Pulmonary artery endothelial cell (primary cell): Measurements from ENCODE around the gene PRKAR1B. TPM values are rescaled to one million over a fixed set of nuclear protein-coding genes. Genes with fewer than 3 reads are reported as not detected.
"Not testable (repeated sequence)": the region's sequence is repeated elsewhere in the genome, so short reads cannot be mapped to it uniquely, and the experiment has no call there.

Experiments
- DNase-seq: peaks from one replicate; pipeline ENCODE4 v3.0.0-alpha.2; 2011; ENCODE audit warnings: low read depth, low spot score
- total RNA-seq: library from RNA; depleted of rRNA; stranded (reverse); fragments of >200 nt; gene quantifications from 2 replicates; pipeline ENCODE4 v1.2.3, GENCODE V29; 2014

Gene PRKAR1B
- total RNA-seq, 1 donor from 2014 or later, result 24.5 TPM

DNA sequence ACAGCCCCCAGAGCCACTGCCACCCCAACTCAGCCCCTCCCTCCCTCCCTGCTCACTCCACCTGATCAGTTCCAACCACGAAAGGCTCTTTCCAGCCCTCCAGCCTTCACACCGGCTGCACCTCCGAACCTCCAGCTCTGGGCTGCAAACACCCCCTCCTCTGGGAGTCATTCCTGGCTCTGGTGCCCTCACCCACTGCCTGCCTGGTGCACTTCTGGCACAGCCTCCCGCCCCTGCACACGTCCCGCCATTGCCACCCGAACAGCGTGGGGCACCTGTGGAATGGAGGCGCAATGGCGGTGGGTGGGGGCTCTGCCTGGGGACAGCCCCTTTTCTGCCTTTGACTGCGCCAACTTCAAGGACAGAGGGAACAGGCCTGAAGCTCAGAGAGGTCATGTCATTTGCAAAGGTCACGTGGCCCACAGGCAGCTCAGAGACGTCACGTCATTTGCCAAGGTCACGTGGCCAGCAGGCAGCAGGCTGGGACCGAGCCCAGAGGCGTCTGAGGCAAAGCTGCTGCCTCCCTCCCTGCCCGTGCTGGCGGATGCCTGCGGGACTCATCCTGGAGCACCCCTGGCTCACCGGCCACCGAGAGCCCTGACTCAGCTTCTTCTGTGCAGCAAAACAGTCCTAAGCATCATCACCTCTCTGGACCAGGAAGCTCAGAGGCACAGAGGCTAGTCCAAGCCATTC is 76.6 kb downstream of the PRKAR1B start:
- no peak for DNase-seq

DNA sequence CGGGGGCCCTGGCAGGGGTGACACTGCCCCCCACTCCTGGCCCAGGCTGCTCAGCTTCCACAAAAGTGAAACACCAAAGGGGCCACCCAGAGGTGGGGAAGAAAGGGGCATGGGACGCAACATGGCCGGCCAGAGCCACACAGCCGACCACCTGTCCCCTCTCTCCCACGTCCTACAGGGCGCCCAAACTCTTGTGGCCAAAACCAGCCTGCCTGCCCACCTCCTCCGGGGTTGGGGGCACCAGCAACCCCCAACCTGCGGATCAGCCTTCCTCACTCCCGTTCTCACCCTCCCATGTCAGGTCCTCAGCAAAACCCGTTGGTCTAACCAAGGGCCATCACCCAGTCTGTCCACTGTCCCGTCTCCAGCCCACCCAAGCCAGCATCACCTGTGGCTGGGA is 80.1 kb downstream of the PRKAR1B start:
- DNase-seq, result no peak

DNA sequence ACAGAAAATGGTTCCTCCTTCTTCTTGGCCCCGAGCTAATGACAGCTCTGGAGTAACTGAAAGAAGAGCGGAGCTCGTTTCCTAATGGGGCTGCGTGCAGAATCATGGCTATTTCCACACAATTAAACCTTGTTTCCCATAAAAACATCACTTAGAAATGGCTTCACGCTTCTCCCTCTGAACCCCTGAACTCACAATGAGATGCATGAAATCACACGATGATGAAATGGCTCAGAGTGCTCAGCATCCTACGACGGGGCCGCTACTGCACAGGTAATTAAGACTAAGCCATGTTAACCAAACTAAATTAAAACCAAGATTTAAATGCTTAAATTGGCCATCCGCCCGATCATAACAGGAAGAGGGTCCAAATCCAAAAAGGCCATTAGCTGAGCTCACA is 80.6 kb downstream of the PRKAR1B start:
- no peak for DNase-seq

DNA sequence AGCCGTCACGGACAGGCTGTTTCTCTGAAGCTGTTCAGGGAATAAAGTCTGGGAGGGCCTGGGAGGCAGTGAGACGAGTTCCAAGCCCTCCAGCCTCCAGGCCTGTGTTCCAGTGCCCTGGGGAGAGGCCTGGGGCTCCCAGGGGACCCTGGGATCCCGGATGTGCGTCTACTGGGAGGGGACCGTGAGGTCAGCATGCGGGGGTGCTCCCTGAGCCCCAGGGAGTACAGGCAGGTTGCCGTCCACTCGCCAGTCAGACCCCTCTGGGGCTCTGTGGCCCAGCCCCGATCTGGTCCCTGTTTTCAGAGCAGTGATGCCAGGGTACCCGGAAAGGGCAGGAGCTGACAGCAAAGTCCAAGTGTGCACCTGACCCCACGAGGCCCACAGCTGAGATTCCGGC is 81.5 kb downstream of the PRKAR1B start:
- DNase-seq, result no peak

DNA sequence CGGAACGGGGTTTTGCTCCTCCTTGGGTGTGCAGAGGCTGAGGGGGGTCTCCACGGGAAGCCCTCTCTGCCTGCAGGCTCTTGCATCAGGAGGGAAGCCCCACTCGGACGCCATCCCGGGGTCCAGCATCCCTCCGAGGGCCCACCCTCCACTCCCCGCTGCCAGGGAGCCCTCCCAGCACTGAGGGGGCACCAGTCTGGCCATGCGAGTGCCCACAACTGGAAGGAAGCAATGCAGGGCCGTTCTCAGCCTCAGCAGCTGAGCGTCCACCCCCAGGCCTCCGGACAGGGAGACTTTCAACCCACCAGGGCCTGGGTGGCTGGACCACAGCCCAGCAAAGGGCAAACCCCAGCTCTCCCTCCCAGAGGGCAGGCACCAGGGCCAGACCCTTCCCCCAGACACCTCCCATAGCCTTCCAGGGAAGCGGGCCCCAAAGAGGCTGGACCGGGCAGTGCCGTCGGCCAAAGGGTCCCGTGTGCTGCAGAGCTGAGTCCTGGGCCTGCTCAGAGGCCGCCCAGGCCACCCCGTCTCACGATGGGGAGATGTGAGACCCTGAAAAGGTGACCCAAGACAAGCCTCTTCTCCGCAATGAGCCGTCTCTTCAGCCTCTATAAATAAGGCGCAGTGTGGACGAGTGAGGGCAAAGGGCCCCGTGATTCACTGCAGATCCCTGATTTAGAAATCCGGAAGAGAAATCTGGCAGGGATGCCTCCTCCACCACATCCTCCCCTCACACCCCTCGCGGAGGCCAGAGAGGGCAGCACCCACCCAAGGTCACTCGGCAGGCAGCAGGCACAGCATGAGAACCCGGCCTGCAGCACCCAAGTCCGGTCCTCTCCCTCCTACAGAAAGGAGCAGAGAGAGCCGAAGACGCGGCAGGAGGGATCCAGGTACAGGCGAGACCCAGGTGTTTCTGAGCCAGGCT is 82.4 kb downstream of the PRKAR1B start:
- no peak for DNase-seq

DNA sequence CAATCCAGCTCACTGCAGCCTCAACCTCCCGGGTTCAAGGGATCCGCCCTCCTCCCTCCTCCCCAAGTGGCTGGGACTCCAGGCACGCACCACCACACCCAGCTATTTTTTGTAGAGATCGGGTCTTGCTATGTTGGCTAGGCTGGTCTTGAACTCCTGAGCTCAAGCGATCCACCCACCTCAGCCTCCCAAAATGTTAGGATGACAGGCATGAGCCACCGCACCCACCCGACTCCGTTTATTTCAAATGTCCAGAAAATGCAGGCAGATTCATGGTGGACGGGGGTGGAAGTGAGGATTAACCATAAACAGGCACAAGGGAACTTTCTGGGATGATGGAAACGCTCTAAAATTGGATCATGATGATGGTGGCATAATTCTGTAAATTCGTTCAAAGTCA is 85.1 kb downstream of the PRKAR1B start:
- DNase-seq, result no peak

DNA sequence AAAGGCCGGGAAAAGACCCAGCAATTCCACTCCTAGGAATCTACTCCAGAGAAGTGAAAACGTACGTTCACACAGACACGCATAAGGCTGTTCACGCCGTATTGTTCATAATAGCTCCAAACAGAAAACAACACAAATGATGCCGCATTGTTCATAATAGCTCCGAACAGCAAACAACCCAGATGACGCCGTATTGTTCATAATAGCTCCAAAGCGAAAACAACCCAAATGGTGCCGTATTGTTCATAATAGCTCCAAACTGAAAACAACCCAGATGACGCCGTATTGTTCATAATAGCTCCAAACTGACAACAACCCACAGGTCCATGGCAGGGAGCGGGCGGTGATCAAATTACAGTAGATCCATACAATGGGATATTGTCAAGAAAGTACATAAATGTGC is 85.8 kb downstream of the PRKAR1B start:
- DNase-seq, result no peak

DNA sequence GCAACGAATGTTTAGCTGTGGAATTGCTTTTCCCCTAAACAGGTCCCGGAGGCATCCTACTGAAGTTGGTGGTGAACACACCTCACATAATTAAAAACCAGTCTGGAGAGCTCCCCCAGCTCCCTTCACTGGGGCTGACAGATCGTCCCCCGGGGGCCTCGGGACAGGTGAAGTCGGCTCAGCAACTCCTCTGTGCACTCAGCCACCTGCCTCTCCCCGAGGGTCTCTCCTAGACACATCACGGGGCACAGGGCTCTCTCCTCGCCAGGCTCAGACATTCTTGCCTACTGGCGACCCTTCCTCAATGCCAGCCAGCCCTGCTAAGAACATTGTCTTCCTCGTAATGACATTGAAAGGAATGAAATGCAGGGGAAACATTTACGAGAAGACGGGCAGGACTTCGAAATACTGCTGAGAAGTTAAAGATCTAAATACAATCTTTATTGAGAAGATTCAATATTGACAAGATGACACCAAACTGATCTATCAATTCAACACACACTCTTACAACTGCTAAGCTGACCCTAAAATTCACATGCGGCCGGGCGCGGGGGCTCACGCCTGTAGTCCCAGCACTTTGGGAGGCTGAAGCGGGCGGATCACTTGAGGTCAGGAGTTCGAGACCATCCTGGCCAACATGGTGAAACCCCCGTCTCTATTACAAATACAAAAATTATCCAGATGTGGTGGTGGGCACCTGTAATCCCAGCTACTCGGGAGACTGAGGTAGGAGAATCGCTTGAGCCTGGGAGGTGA is 88.6 kb downstream of the PRKAR1B start:
- DNase-seq, result no peak

DNA sequence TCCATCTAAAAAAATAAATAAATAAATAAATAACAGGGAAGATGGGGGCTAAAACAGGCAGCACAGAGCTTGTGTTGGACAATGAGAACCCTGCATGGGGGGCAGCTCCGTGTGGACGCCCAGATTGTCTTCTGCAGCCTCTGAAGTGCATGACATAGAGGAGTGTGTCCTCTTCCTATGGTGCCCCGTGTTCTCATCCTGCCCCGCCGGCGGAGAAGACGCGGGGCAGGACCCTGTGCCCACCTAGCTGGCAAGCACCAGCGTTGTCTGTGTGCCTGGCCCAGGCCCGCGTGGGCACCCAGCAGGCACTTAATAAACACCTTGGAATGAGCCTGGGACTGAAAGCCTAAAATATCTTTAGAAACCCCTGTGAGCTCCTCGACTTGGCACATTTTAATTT is 89.3 kb downstream of the PRKAR1B start:
- DNase-seq, result no peak

DNA sequence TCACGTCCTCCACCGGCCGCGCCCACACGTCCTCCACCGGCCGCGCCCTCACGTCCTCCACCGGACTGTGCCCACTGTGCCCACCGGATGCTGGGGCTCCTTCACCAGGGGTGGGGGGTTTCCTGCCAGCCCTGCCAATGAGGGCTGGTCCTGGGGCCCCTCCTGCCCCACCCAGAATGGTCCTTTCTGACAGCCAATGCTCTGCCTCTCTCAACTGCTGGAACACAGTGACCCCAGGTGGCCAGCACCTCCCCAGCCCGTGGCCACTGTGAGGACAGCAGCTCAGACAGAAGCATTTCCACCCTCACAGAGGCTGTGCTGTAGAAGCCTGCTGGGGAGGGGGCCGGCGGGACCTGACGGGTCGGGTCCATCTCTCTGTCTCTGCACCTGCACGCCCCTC is 90.7 kb downstream of the PRKAR1B start:
- no peak for DNase-seq

DNA sequence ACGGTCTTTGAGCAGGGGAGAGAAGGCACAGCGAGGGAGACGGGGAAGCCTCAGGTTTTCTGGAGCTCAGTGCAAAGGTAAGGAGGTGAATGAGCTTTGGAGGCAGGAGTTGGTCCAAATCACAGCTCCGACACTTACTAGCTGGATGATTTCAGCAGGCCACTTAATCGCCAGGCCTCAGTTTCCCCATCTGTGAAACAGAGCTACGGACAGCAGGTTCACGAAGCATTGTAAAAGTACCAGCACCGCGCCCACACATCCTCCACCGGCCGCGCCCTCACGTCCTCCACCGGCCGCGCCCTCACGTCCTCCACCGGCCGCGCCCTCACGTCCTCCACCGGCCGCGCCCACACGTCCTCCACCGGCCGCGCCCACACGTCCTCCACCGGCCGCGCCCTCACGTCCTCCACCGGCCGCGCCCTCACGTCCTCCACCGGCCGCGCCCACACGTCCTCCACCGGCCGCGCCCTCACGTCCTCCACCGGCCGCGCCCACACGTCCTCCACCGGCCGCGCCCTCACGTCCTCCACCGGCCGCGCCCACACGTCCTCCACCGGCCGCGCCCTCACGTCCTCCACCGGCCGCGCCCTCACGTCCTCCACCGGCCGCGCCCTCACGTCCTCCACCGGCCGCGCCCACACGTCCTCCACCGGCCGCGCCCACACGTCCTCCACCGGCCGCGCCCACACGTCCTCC is 91.2 kb downstream of the PRKAR1B start:
- DNase-seq, result not testable (repeated sequence)

DNA sequence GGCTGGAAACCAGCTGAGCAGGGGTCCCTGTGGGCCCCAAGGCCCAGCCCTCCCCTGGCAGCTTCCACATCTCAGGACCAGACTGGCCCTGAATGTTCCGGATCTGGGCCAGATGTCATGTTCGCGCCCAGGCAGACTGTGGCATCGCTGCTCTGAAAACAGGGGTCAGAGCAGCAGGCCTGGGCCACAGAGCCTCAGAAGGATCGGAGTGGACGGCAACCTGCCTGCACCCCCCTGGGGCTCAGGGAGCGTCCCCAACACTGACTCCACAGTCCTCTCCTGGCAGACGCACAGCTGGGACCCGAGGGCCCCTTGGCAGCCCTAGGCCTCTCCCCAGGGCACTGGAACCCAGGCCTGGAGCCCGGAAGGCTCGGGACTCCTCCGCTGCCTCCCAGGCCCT is 91.9 kb downstream of the PRKAR1B start:
- DNase-seq, result no peak

DNA sequence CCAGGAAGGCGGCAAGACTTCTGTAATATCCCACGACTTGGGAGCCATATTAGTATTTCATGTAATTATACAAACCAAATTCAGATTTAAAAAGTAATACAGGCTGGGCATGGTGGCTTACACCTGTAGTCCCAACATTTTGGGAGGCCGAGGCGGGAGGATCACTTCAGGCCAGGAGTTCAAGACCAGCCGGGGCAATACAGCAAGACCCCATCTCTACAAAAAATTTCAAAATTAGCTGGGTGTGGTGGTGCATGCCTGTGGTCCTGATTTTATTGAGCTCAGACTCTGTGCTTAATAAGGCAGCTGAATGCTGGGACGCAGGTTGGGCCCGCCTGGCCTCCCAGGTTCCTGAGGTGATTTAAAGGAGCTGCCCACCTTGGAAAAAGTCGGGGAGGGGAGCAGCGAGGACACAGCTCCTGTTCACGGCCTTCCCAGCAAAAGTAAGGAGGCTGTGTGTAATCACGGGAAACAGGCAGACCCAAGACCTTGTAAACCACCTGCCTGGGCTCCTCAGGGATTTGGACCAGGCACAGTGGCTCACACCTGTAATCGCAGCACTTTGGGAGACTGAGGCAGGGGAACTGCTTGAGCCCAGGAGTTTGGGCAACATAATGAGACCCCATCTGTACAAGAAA is 93.6 kb downstream of the PRKAR1B start:
- DNase-seq, result no peak

DNA sequence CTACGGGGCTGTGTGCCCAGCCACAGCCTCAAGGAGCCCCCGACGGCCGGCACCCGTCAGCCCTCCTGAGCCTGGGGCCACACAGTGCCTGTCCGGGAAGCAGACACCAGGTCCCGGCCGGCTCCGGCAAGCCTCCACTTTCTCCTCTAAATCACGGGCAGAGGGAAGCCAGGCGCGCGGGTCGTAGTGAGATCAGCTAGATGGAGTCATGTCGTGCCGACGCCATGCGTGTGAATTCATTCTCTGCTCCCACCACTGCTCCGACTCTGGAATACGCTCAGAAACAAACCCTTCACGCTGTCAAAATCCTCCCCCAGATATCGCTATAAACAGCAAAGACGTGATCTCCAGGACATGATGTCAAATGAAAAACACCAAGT is 94.3 kb downstream of the PRKAR1B start:
- no peak for DNase-seq

DNA sequence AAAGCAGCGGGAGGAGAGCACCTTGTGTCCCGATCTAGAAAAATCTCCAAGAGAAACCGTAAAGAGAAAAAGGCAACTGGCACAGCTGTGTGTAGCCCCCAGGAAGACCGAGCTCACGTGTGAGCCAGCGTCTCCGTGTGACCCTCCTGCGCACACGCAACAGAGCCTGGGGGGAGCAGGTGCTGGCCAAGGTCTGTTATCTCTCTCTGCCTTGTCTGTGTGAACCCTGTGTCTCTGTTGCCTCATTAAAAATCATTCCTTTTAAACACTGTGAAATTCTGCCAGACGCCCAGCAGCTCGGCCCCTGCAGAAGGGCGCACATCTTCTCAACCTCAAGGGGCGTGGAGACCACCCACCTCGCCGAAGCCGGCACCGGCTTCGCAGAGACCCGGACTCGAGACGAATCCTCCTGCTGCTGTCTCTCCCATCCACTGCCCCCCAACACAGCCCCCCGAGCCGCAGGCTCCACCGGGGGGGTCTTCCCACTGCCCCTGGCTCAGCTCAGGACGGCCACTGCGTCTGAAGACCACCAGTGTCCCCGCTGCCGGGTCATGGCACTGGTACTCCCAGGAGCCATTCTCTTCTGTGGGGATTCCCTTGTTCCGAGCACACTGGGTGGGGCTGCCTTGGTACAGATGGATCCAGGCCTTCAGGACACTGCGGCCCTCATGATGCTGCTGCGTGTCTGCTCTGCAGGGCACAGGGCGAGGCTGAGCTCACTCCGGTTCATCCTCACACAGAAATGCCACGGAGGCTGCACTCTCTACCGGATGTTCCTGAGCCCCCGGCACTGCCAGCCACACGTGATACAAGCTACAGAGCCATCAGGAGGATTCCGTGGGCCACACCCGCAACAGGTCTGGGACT is 94.9 kb downstream of the PRKAR1B start:
- DNase-seq, result no peak

DNA sequence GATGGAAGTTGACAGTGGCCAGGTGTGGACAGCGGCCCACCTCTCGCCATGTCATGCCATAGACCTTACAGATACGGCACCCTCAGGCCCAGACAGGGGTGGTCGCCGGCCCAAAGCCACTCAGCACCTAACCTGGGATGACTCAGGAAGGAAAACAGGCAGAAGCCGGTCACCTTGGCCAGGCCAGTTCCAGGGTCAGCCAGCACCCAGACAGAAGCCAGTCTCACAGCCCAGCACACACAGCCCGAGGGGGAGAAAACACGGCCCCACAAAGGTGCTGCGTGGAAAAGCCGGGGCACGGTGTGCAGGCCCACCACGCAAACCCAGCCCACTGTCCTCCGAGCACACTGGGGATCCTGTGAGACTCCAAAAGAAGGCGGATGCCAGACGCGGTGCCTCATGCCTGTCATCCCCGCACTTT is 95.8 kb downstream of the PRKAR1B start:
- DNase-seq, result no peak

DNA sequence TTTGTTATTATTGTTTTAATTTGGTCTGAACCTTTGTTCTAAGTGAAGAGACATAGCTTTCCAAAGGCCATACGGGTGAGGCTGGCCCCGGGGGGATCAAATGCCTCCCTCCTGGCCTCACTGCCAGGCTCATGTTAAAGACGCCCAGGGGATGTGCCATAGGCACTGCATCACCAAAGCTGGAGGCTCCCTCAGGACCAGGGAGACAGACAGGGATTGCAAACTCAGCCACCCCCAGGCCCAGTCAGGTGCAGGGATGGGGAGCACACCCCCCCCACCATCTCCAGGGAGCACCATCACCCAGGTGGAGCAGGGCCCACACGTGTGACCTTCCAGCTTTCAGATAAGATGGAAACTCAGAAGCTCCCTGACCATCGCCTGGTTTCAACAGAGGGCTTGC is 96.5 kb downstream of the PRKAR1B start:
- DNase-seq, result no peak

DNA sequence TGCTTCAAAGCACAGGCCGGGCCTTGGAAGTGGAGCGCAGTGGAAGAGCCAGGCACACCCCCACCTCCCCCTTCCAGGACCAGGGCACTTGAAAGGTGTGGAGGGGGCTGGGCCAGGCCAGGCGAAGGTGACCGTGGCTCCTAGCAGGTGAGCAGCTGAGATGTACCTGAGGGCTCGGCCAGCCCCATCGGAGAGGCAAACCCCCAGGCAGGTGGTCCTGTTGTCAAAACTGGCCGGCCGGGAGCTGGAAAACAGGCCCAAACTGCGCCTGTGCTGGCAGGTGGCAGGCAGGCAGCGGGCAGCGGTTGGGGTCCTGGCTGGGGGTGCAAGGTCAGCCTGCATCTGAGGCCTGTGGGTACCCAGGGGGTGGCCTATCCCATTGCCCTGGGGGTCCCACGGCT is 97.0 kb downstream of the PRKAR1B start:
- DNase-seq, result no peak

DNA sequence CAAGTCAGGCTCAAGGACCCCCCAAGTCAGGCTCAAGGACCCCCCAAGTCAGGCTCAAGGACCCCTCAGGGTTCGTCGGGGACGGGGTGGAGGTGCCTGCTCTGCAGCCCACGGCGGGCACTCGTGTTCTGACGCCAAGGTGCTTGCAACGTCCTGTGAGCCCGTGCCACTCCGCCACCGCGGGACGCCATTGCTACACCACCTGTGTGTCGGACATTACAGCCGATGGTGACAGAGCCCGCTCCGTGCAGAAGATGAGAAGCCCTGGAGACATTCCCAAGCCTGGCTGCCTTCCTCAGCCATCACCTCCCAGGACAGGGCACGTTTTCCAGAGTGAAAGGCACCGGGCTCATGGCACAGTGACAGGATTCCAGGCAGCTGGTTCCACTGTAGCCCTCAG is 98.3 kb downstream of the PRKAR1B start:
- no peak for DNase-seq

DNA sequence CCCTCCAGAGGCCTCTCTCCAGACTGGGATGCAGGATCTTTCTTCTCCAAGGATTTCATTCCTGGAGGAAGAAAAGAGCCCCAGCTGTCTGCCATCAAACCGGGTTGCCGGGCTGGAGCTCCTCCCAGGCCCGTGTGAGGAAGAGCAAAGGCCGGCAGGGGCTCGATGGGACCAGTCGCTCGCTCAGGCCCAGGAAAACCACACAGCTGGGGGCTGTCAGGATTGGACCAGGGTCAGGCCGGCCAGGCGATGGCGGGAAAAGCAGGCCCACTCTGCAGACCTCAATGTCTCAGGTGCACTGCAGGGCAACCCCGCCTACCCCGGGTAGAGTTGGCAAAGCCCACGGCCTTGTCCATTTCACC is 98.7 kb downstream of the PRKAR1B start:
- no peak for DNase-seq
